ENCODE results near the gene PGPEP1. TPM values are rescaled to one million over a fixed set of nuclear protein-coding genes. Genes with fewer than 3 reads are reported as not detected.
"Not testable (repeated sequence)": the region's sequence is repeated elsewhere in the genome, so short reads cannot be mapped to it uniquely, and the experiment has no call there.

PGPEP1 gene
- total RNA-seq, 4 donors from 2014 or later, result 0.83 to 10.1 (median 5.3) TPM

GRCh38 chr19:18351544-18351943, 11.1 kb downstream of the PGPEP1 start:
- H3K9me3 ChIP-seq, result no peaks in the 10 kb centered on the region
- intact Hi-C loops (cut with DNase I), result loop anchor here (5.0 kb wide), 1 partner anchor 61 kb away; no protein-coding TSS in a partner anchor
- peaks cover 0 to 15% (median 0%) of the 10 kb centered on the region in 3 donors for H3K36me3 ChIP-seq
- no peaks in the 10 kb centered on the region for H3K27me3 ChIP-seq
- H3K4me1 ChIP-seq, result peaks cover 0 to 3% (median 0%) of the 10 kb centered on the region in 3 donors
- WGBS, 2 donors, result 87 to 90% methylated on average over 6 to 7 of the region's 7 CpGs
- DNase-seq, result no peak
- H3K4me3 ChIP-seq, result no peak overlapping the region
- H3K27ac ChIP-seq, result no peak overlapping the region
- TF ChIP-seq POLR2A (IDR thresholded peaks at IDR 0.05) (no peak), CTCF (IDR thresholded peaks at IDR 0.05) (no peak)

GRCh38 chr19:18353378-18354005, 13.1 kb downstream of the PGPEP1 start:
- intact Hi-C loops (cut with DNase I), result loop anchor here (5.0 kb wide), 1 partner anchor 59 kb away; no protein-coding TSS in a partner anchor
- DNase-seq, result no peak
- WGBS, 2 donors, result 83 to 95% methylated on average over 8 of the region's 8 CpGs

GRCh38 chr19:18354743-18355142, 14.3 kb downstream of the PGPEP1 start:
- H3K4me3 ChIP-seq, H3K4me1 ChIP-seq, H3K9me3 ChIP-seq, H3K27me3 ChIP-seq, H3K27ac ChIP-seq, DNase-seq: not testable (repeated sequence)
- intact Hi-C loops (cut with DNase I), result loop anchor here (5.0 kb wide), 1 partner anchor 58 kb away; no protein-coding TSS in a partner anchor
- H3K36me3 ChIP-seq, result peaks cover 0 to 47% (median 0%) of the 10 kb centered on the region in 3 donors
- WGBS, 2 donors, result 86 to 87% methylated on average over 4 to 7 of the region's 7 CpGs

More at GRCh38 chr19:18353378-18354005, 13.1 kb downstream of the PGPEP1 start:
- no peaks in the 10 kb centered on the region for H3K9me3 ChIP-seq
- H3K27me3 ChIP-seq, result no peaks in the 10 kb centered on the region
- TF ChIP-seq CTCF (IDR thresholded peaks at IDR 0.05), result no peak
- no peak for TF ChIP-seq POLR2A (IDR thresholded peaks at IDR 0.05)
- peaks cover 0 to 34% (median 0%) of the 10 kb centered on the region in 3 donors for H3K36me3 ChIP-seq
- H3K4me3 ChIP-seq, result no peak overlapping the region
- H3K4me1 ChIP-seq, result peaks cover 0 to 3% (median 0%) of the 10 kb centered on the region in 3 donors
- H3K27ac ChIP-seq, result no peak overlapping the region

- Histone ChIP-seq H3K4me1 (no peaks in the 10 kb centered on the region), H3K4me3 (no peak overlapping the region), H3K9me3 (no peaks in the 10 kb centered on the region), H3K27me3 (no peaks in the 10 kb centered on the region), H3K36me3 (peaks cover 0 to 67% (median 0%) of the 10 kb centered on the region in 3 donors), H3K27ac (no peak overlapping the region)
- no peak for DNase-seq
- intact Hi-C loops (cut with DNase I), result no loop called here
- 92 to 100% methylated on average over 2 of the region's 3 CpGs for WGBS, 2 donors
- TF ChIP-seq CTCF (IDR thresholded peaks at IDR 0.05) (no peak), POLR2A (IDR thresholded peaks at IDR 0.05) (no peak)
Measured at GRCh38 chr19:18357041-18357440, 16.6 kb downstream of the PGPEP1 start.

- H3K27ac ChIP-seq, result no peak overlapping the region
- intact Hi-C loops (cut with DNase I), result no loop called here
- no peak for TF ChIP-seq POLR2A (IDR thresholded peaks at IDR 0.05)
- no peak for TF ChIP-seq CTCF (IDR thresholded peaks at IDR 0.05)
- H3K36me3 ChIP-seq, result peaks cover 0 to 63% (median 0%) of the 10 kb centered on the region in 3 donors
- H3K27me3 ChIP-seq, result no peaks in the 10 kb centered on the region
- H3K4me1 ChIP-seq, result peaks cover 10 to 22% (median 19%) of the 10 kb centered on the region in 3 donors
- 93 to 96% methylated on average over 8 of the region's 8 CpGs for WGBS, 2 donors
- no peak overlapping the region for H3K4me3 ChIP-seq
- H3K9me3 ChIP-seq, result no peaks in the 10 kb centered on the region
- no peak for DNase-seq
Measured at GRCh38 chr19:18361646-18362045, 21.2 kb downstream of the PGPEP1 start.

All from esophagus squamous epithelium (tissue), 5 donors.